HG03354 (cell line): ENCODE data around the gene RCCD1.
A peak's percentile ranks its signal among the peaks of the same experiment; 100 is the strongest.

Experiments
- ATAC-seq: cut with Tn5 transposase; IDR thresholded peaks from one replicate; pipeline ENCODE4 v1.9.1; 2021; ENCODE audit warnings: mild to moderate bottlenecking; ENCODE audit not compliant: unreplicated experiment, poor library complexity, severe bottlenecking

The RCCD1 gene

DNA sequence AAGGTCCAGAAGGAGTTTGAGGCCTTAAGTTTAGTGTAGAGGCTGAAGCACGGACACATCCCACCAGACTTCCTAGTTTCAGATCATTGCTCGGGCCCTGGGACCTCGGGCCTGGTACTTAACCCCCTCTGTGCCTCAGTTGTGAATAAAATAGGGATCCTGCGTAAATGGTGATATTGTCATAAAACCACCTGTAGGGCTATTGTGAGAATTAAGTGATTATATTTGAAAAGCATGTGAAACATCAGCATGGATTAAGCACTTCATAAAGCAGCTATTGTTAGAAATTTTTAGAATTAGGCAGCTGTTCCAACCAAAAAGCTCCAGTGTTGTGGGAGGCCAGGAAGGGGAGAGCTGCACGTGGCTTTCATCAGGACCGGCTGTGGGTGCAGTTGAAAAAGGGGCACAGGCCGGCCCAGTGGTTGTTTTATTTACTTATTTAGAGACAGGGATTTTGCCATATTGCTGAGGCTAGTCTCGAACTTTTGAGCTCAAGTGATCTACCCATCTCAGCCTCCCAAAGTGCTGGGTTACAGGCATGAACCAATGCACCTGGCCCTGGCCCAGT lies 4.4 kb downstream of the RCCD1 start:
- no peak for ATAC-seq

DNA sequence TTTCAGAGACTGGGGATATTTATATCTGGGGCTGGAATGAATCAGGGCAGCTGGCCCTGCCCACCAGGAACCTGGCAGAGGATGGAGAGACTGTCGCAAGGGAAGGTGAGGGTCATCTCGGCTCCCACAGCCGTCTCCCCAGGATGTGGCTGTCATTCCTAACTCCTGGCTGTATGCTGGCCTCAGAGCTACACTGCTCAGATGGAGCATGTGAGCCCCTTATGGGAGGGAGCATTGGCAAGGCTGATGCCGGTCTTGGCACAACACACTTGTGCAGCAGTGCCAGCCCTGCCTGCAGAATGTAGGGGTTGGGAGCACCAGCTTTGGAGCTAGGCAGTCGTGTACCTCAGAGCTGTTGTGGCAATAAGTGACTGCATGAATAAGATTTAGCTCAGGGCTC lies 5.2 kb downstream of the RCCD1 start:
- ATAC-seq: no peak

DNA sequence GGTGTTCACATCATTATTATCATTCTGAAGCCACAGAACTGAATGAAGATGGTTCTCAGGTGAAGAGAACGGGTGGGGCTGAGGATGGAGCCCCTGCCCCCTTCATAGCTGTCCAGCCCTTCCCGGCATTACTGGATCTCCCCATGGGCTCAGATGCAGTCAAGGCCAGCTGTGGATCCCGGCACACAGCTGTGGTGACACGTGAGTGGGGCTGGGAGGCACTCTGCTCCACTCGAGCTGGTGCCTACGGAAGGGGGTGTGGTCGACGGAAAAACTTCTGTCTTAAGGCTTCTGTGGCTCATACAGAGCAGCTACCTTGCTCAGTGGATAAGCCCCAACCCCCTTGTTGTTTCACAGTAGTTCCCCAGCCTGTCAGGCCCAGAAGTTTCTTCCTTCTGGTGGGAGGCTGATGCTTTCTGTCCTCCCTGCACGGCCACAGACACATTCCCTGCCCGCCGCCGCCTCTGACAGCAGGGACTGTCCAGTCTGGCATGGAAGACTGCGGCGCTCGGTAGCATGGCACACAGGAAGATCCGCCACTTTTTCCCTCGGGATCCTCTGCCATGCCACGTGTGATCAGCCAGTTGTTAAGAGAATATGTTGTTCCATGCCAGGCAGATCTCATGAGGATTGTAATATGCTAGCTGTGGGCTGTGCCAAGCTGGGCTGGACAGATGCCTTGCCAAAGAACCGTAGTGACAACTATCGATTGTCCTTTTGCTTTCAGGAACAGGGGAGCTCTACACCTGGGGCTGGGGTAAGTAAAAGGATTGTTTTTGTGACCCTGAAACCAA lies 5.8 kb downstream of the RCCD1 start:
- ATAC-seq: no peak

DNA sequence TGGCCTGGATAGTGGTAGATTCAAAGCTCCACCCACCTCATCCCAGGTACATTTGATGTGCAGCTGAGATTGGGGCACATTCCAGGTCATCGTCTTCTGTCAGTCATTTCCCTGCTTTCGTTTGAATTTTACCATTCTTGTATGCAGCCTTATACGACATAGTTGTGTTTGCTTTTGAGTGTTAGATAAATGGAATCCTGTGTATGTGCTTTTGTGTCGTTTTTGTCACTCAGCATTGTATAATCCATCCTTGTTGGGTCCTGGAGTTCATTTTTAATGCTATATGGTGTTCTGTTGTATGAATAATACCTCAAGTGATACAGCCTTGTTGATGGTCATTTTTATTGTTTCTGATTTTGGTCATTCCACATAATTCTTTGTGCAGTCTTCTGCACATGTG lies 7.3 kb downstream of the RCCD1 start:
- ATAC-seq: no peak

DNA sequence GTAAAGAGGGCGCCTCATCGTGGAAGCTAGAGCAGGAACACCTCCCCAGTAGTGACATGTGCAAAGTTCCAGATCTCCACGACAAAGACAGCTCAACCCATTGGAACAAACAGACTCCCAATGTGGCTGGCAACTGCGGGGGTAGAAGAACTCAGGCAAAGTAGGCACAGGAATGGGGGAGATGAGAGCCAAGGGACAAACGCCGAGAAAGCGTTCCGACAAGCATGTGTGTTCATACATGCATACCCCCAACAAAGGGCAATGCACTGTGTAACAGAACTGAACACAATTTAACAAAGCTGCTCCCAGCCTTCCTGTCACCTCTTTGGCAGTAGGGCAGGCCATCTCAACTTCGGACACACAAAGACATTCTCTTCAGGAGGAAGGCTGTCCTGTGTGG lies 11.6 kb downstream of the RCCD1 start:
- ATAC-seq: no peak

DNA sequence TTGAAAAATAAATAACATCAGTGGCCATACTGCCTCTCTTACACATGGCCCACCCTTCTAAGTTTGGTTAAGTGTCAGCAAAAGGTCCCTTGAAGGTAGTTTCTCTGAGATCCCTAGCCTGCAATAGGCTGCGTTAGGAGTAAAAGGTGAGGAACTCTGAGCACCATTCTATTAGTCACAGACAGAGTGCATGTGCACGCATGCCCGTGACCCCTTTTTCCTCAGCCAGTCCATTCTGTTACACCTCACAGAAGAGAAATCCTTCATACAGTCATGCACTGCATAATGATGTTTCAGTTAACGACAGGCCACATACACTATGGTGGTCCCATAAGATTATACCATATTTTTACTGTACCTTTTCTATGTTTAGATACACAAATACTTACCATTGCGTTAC lies 12.5 kb downstream of the RCCD1 start:
- ATAC-seq: no peak

DNA sequence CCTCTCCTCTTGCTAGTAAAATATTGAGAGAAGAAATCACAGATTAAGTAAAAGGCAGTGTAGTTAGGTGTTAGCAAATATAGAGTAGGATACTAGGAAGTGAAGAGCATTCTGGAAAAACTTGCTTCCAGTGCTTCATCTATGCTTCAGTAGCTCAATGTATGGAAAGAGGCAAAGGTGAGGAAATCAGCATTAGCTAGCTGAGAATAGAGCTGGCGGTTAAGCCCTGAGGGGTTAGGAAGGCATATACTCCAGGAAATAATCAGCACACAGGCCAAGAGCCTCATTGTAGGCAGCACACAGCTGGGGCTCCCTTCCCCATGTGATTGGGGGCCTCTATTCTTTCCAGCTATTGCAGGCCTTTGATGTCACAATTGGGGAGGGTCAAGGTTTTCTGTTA lies 13.8 kb downstream of the RCCD1 start:
- ATAC-seq: no peak

DNA sequence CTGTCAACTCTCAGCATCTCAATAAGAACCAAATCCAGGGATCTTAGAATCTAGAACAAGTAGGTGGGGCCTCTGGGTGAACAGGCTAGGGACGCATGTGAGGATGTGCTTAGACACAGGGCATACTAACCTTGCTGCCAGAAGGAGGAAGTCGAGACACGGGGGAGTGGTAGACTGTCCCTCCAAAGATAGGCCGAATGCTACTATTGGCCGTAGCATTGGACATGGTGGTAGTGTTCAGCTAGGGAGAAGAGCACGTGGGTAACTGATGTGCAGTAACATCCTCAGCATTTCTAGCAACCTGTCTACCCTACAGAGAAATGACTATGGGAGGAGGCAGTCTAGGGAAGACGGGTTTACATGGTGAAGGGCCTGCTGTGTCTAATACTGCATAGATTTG lies 15.6 kb downstream of the RCCD1 start:
- no peak for ATAC-seq

DNA sequence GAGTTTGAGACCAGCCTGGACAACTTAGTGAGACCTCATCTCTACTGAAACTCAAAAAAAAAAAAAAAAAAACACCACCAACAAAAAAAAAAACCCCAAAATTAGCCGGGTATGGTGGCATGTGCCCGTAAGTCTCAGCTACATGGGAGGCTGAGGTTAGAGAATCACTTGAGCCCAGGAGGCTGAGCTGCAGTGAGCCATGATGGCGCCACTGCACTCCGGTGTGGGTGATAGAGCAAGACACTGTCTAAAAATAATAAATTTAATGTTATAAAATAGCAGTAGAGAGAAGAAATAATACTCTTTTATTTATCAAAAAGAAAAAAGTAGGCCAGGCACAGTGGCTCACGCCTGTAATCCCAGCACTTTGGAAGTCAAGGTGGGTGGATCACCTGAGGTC lies 17.4 kb downstream of the RCCD1 start:
- ATAC-seq: no peak

DNA sequence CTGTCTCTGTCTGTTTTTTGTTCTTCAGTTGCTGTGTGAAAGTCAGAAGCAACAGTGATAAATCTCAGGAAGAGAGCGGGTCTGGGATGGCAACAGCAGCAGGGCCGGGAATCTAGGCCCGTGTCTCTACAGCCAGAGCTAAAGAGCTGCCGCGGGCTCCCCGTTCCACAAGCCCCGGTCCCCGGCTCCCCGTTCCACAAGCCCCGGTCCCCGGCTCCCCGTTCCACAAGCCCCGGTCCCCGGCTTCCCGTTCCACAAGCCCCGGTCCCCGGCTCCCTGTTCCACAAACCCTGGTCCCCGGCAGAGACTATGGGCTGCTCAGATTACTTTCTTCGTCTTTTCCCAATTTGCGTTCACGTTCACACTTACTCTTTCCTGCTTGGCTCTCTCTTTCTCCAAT lies 19.5 kb downstream of the RCCD1 start:
- no peak for ATAC-seq

DNA sequence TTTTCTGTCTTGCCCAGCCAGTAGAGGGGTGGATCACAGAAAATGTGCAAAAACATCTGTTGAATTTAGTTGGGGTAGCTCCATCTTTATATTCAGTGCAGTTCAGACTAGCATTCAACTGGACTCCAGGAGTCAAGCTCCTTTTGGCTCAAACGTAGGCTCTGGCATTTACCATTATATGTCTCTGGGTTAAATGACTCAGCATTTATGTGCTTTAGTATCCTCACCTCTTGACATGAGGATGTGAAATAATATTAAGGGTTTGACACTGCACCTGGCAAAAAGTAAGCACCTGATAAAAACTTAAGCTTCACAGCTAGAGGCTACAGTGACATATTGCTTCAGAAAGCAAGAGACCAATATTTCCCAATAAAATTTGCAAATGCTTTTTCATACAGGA lies 24.9 kb downstream of the RCCD1 start:
- no peak for ATAC-seq

DNA sequence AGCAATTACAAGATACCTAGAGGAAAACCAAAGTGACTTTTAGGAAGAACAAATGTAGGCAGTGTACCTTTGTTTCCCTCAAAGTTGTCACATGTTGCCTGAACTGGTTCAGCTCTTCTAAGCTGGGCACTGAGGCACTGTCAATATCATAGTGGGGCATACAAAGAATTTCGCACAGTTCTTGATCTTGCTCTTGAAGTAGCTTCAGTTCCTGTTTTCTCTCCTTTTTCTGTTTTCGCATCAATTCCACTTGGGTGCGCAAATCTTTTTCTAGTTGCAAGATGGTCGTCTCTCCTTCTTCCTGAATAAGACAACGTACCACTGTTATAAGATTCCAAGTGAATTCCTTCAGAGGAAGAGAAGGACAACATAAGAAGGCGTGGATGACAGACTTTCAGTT lies 27.0 kb downstream of the RCCD1 start:
- ATAC-seq: peak; percentile 84

DNA sequence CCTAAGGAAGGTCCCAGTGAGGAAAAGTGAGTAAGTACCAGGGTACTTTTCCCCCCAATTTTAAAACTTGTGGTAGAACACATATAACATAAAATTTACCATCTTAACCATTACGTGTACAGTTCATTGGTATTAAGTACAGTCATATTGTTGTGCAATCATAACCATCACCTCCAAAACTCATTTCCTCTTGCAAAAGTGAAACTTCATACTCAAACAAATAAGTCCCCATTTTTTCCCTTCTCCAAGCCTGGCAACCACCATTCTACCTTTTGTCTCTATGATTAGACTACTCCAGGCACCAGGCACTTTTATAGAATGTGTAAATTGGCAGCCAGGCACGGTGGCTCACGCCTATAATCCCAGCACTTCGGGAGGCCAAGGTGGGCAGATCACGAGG lies 27.5 kb downstream of the RCCD1 start:
- peak; percentile 55 for ATAC-seq

DNA sequence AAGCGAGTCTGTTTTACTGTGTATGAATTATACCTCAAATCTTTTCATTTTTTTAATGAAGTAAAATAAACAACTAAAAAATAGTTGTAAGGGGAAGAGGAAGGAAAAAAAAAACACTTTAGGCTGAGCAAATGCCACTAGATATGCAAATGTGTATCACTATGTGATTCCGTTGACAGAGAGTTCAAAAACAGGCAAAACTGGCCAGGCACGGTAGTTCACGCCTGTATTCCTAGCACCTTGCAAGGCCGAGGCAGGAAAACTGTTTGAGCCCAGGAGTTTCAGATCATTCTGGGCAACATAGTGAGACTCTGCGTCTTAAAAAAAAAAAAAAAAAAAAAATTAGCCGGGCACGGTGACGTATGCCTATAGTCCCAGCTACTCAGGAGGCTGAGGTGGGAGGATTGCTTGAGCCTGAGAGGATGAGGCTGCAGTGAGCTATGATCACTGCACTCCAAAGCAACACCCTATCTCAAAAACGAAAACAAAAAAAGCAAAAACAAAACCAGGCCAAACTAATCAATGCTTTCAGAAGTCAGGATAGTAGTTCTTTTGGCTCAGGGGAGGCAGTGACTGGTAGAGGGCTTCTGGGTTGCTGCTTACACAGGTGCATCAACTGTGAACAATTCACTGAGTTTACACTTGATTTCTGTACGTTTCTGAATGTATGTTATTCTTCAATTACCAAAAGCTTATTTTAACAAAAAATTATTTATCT lies 32.3 kb downstream of the RCCD1 start:
- peak; percentile 68 for ATAC-seq

DNA sequence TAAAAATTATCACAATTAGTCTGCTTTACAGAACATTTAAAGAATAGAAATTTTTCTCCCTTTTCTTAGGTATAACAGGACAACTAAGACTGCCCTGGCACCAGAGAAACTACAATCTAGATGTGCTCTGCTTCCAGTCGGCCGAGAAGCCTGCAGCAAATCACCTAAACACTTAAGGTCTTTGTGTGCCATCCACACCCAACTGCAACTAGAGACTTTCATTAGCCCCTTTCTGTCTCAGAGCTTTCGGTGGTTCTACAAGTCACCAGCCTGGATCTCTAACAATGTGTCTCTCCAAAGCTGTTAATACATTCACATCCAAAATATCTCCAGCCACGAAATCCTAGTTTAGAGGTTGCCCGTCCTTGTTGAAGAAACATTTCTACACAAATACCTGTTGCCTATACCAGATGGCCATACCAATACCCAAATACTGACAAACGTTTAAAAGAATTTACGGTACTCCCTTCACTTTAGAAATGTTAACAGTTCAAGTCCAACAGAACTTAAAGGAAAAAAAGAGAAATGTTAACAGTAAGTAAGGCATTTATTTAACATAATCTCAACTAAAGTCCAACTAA lies 33.0 kb downstream of the RCCD1 start:
- ATAC-seq: no peak

DNA sequence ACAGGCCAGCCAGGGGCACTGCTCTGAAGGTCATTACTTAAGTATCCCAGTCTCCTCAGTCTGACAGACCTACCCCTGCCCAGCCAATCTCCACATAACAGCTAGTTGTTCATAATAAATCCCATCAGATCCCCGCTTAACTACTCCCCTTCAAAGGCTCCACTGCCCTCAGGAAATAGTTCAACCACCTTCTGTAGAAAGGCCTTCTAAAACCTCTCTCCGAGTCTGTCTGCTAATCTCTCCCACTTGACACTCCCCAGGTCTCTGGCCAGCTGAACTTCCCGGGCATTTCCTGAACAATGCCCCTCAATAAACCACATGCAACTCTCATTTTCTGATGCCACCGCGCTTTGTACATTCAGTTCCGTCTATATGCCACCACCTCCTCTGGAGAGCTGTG lies 33.6 kb downstream of the RCCD1 start:
- no peak for ATAC-seq

DNA sequence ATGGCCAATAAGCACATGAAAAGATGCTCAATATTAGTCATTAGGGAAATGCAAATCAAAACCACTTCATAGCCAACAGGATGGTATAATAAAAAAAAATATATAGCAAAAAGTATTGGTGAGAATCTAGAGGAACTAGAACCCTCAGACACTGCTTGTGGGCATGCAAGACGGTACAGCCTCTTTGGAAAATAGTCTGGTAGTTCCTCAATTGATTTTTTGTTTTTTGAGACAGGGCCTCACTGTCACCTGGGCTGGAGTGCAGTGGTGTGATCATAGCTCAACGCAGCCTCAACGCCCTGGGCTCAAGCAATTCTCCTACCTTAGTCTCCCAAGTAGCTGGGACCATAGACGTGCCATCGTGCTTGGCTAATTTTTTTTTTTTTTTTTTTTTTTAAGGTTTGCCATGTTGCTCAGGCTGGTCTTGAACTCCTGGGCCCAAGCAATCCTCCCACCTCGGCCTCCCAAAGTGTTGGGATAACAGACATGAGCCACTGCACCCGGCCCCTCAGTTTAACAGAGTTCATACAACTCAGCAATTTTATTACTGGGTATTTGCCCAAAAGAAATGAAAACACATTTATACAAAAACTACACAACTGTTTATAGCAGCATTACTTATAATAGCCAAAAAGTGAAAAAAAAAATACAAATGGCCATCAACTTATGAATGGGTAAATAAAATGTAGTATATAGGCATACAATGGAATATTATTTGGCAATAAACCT lies 34.5 kb downstream of the RCCD1 start:
- no peak for ATAC-seq

DNA sequence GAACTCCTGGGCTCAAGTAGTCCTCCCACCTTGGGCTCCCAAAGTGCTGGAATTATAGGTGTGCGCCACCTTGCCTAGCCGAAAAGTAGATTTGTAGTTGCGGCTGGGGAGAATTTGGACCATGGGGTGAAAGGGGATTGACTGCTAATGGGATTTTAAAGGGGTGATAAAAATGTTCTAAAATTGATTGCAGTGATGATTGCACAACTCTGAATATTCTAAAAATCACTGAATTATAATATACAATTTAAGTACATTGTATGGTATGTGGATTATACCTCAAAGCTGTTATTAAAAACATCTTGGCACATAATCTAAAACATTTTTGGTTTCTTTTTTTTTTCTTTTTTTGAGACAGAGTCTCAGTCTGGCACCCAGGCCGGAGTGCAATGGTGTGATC lies 35.8 kb downstream of the RCCD1 start:
- ATAC-seq: no peak

DNA sequence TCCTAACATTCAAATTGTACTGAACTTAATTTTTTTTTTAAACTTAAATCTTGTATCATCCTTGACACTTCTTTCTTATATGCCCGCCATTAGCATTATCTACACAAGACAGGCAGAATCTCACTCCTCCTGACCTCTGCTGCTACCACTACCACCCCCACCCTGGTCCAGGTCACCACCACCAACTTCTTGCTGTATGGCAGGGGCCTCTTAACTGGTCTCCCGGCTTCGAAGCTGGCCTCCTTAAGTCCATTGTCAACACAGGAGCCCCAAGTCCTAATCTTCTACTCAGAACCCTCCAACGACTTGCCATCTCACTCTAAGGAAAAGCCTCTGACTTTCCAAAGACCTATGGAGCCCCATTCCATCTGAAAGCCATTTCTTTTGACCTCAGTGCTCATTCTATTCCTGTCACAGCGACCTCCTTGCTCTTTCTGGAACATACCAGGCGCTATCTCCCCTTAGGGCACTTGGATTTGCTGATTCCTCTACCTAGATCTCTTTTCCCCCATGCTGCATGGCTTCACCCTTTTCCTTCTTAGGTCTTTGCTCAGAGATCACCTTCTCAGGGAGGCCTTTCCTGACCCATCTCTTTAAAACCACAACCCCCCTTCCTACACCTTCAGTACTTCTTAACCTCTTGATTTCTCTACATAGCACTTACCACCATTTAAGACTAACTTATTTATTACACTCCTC lies 37.1 kb downstream of the RCCD1 start:
- no peak for ATAC-seq

DNA sequence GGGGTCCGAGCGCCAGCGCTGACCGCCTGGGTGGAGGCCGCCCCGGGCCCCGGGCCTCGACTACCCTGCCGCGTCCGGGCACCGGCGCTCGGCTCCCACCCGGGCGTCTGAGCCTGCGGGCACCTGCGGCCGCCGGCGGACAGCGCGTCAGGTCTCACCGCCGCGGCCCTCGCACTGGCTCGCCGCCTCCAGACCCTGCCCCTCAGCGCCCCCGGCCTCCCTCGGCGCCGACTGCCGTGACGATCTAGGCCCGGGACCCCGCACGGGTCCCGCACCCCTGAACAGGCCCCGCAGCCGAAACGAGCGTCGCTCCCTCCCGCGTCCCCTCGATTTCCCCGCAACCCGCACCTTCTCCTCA lies 39.4 kb downstream of the RCCD1 start:
- ATAC-seq: peak; percentile 25
